HepG2 (cell line): ENCODE measurements around the gene FITM2.

Source experiments
- CTCF ChIP-seq: sonication (generic); formaldehyde crosslinking; IDR thresholded peaks from 2 replicates; pipeline ENCODE4 v1.5.0; 2020; ENCODE audit warnings: mild to moderate bottlenecking, missing genetic modification reagents, moderate library complexity
- FOXK1 ChIP-seq: sonication (generic); formaldehyde crosslinking; IDR thresholded peaks from 2 replicates; pipeline ENCODE4 v1.4.0; 2020; ENCODE audit warnings: low read depth, missing genetic modification reagents, borderline replicate concordance
- HBP1 ChIP-seq: IDR thresholded peaks from 2 replicates; pipeline ENCODE4 v1.6.1; 2016; ENCODE audit warnings: low read depth, control low read depth
- MAFF ChIP-seq: IDR thresholded peaks from 2 replicates; pipeline ENCODE4 v1.6.1; 2011; ENCODE audit warnings: low read depth, low read length, improper control_type of control experiment
- MEIS2 ChIP-seq: sonication (generic); formaldehyde crosslinking; IDR thresholded peaks from 2 replicates; pipeline ENCODE4 v1.9.0; 2021; ENCODE audit warnings: mild to moderate bottlenecking, missing genetic modification reagents
- NR2F1 ChIP-seq, 2 experiments: fragments of 450-650 bp in 1 of 2; formaldehyde crosslinking in 1 of 2; IDR thresholded peaks; 2 replicates each; pipeline versions ENCODE4 v1.5.0 to v1.6.1; 2016 to 2020; ENCODE audit warnings: mild to moderate bottlenecking in 1 of 2, missing compliant biosample characterization in 1 of 2, missing genetic modification reagents in 1 of 2, moderate library complexity in 1 of 2
- SRF ChIP-seq: IDR thresholded peaks from 2 replicates; pipeline ENCODE4 v1.6.1; 2011; ENCODE audit warnings: mild to moderate bottlenecking, low read depth, low read length, moderate library complexity
- ZHX1 ChIP-seq: sonication (generic); formaldehyde crosslinking; IDR thresholded peaks from 2 replicates; pipeline ENCODE4 v1.8.1; 2022; ENCODE audit warnings: low read depth, mild to moderate bottlenecking, missing genetic modification reagents
- ZNF10 ChIP-seq: sonication (generic); formaldehyde crosslinking; IDR thresholded peaks from 2 replicates; pipeline ENCODE4 v1.4.0; 2020; ENCODE audit warnings: mild to moderate bottlenecking, low read depth, missing genetic modification reagents, borderline replicate concordance
- ZNF639 ChIP-seq: conservative IDR thresholded peaks from 2 replicates; pipeline ENCODE4 v1.6.1; 2018; ENCODE audit warnings: missing genetic modification reagents

- TF ChIP-seq MEIS2 (CRISPR knock-in tag) (no peak), ZNF10 (CRISPR knock-in tag) (no peak), FOXK1 (no peak), ZNF639 (CRISPR knock-in tag) (no peak), ZHX1 (no peak), NR2F1 (CRISPR knock-in tag; IDR thresholded peaks at IDR 0.05) (no peak), MAFF (no peak), CTCF (CRISPR knock-in tag) (no peak), HBP1 (CRISPR knock-in tag) (no peak), SRF (no peak)
Measured at GRCh38 chr20:44314870-44315269, 3.9 kb upstream of the FITM2 start.
